A549 (cell line): Measurements from ENCODE around the gene MYO18A.

Experiments
- FOSB ChIP-seq: fragments of 250-450 bp; sonication (Bioruptor Pico); IDR thresholded peaks from 2 replicates; pipeline ENCODE4 v1.5.0; 2020; ENCODE audit warnings: mild to moderate bottlenecking, moderate library complexity
- RAD21 ChIP-seq, 2 experiments: fragments of >200 bp in 1 of 2; sonication (Bioruptor Twin) in 1 of 2; formaldehyde crosslinking in 1 of 2; IDR thresholded peaks in 1 of 2; conservative IDR thresholded peaks in 1 of 2; 2 replicates in 1 of 2; 3 replicates in 1 of 2; pipeline ENCODE4 v1.6.1; 2012 to 2018; ENCODE audit warnings: inconsistent platforms in 1 of 2
- TF ChIP-seq, protein P1 (sequence below): fragments of >200 bp; sonication (Bioruptor Twin); formaldehyde crosslinking; IDR thresholded peaks from 3 replicates; pipeline ENCODE4 v1.5.1; 2016

DNA sequence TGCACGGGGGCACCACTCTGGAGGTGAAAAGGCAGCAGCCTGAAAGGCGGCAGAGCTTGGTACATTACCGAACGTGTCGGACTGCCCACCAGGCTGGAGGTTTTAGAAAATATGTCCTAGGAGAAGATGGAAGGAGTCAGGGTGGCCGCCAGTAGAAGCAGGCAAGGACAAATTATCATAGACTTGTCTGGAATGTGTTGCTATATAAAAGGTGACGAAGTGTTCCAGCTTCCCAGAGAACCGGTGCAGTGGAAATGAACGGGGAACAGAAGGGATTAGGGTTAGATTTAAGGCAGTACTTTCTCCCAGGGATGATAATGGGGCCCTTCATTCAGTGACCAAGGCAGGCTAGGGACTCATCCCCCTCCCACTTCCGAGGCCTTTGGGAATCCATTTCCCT is 109.9 kb downstream of the MYO18A start:
- TF ChIP-seq, protein P1, sequence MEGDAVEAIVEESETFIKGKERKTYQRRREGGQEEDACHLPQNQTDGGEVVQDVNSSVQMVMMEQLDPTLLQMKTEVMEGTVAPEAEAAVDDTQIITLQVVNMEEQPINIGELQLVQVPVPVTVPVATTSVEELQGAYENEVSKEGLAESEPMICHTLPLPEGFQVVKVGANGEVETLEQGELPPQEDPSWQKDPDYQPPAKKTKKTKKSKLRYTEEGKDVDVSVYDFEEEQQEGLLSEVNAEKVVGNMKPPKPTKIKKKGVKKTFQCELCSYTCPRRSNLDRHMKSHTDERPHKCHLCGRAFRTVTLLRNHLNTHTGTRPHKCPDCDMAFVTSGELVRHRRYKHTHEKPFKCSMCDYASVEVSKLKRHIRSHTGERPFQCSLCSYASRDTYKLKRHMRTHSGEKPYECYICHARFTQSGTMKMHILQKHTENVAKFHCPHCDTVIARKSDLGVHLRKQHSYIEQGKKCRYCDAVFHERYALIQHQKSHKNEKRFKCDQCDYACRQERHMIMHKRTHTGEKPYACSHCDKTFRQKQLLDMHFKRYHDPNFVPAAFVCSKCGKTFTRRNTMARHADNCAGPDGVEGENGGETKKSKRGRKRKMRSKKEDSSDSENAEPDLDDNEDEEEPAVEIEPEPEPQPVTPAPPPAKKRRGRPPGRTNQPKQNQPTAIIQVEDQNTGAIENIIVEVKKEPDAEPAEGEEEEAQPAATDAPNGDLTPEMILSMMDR: no peak
- no peak for TF ChIP-seq RAD21 (conservative IDR thresholded peaks at IDR 0.05 in 1 of 2, IDR thresholded peaks at IDR 0.05 in 1 of 2)
- TF ChIP-seq FOSB (CRISPR knock-in tag): no peak
